HG03442 (cell line): ENCODE measurements around the gene CBR4.
"Not testable (repeated sequence)": the region's sequence is repeated elsewhere in the genome, so short reads cannot be mapped to it uniquely, and the experiment has no call there.

Experiments
- ATAC-seq: cut with Tn5 transposase; IDR thresholded peaks from one replicate; pipeline ENCODE4 v1.9.1; 2021; ENCODE audit warnings: mild to moderate bottlenecking, moderate library complexity; ENCODE audit not compliant: unreplicated experiment

Gene CBR4

DNA sequence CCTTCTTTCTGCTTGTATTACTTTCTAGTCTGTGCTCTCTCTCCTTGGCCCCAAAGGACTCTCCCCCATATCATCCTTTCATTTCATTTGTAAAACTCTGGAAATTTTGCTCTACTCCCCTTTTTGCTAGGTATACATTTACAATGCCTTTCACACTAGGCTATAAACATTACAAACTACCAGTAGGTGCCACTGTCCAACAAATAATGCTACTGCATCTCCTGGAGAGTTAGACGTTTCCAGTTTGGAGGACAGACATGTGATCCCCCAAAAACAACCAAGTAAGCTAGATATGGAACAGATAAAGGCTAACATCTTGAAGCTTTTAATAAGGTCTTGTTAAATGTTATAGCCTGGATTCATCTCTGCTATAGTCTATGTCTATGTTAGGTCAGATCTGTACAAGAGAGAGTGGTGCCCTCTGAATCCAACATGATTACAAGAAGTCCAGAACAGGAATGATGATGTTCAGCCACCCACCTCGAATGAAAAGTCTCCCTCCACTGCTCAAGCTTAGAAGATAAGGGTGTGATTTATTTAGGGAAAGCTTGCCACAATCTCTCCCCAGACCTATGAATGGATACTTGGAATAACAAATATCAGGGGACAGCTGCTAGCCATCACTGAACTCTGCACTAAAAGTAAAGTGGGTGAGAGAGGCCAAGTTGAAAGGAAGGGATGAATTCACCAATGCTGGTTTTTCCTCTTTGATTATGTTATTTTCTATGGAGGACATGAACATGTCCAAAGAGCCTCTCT lies 14.3 kb downstream of the CBR4 start:
- no peak for ATAC-seq

DNA sequence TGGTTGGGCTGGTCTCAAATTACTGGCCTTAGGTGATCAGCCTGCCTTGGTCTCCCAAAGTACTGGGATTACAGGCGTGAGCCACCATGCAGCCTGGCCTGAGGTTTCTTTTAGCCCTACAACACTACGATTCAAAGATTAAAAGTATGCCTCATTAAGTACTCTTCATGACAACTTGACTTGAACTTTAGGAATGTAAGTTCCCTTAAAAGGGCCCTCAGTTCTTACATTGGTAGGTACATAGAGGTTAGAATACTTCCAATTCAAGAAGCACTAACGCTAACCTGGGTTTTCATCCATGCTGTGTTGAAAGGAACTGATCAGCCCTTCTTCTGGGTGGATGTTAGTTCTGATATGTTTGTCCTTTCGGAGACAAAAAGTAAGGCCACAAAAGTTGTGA lies 15.1 kb downstream of the CBR4 start:
- no peak for ATAC-seq

DNA sequence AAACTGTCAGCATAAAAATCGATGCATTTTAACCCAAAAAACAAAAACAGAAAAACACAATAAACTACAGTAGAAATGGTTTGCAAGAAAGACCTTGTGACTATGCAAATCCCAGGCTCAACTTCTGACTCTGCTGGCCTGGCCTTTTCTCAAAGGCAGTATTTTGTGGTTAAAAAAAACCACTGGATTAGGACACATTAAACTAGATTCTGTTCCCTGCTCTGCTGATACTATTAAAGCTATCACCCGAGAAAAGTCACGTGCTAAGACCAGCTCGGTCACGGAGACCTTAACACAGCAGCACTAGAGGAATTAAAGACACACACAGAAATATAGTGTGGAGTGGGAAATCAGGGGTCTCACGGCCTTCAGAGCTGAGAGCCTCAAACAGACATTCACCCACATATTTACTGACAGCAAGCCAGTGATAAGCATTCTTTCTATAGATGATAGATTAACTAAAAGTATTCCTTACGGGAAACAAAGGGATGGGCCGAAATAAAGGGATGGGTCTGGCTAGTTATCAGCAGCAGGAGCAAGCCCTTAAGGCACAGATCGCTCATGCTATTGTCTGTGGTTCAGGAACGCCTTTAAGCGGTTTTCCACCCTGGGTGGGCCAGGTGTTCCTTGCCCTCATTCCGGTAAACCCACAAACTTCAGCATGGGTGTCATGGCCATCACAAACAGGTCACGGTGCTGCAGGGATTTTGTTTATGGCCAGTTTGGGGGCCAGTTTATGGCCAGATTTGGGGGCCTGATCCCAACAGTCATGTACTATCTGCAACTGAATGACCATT lies 16.1 kb downstream of the CBR4 start:
- no peak for ATAC-seq

DNA sequence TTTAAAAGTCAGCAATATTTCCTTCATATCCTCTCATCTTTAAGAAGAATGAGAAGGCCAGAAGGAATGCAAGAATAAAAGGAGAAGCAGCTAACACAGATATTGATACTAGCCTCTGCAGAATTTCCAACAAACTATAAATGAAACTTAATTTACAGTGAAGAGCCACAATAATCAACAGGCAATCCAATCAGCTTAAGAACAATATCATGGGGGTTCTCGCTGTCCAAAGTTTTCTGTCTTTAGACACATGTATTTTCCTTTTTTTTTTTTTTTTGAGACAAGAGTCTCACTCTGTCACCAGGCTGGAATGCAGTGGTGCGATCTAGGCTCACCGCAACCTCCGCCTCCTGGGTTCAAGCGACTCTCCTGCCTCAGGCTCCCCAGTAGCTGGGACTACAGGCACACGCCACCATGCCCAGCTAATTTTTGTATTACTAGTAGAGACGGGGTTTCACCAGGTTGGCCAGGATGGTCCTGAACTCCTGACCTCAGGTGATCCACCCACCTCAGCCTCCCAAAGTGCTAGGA lies 17.0 kb downstream of the CBR4 start:
- ATAC-seq = not testable (repeated sequence)

DNA sequence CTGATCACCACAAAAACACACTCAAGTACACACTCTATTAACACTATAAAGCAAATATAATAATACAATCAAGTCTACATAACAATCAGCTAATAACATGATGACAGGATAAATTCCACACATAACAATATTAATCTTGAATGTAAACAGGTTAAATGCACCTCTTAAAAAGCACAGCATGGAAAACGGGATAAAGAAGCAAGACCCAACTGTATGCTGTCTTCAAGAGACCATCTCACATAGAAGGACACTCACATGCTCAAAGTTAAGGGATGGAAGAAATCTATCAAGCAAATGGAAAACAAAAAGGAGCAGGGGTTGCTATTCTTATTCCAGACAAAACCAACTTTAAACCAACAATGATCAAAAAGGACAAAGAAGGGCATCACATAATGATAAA lies 28.1 kb downstream of the CBR4 start:
- no peak for ATAC-seq

DNA sequence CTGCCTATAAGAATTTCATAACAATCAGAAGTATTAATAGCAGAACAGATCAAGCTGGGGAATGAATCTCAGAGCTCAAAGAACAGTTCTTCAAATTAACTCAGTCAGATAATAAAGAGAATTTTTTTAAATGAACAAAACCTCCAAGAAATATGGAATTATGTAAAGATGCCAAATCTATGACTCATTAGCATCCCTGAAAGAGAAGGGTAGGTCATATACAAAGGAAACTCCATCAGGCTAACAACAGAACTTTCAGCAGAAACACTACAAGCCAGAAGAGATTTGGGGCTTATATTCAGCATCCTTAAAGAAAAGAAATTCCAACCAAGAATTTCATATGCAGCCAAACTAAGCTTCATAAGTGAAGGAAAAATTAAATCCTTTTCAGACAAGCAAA lies 28.6 kb downstream of the CBR4 start:
- no peak for ATAC-seq

DNA sequence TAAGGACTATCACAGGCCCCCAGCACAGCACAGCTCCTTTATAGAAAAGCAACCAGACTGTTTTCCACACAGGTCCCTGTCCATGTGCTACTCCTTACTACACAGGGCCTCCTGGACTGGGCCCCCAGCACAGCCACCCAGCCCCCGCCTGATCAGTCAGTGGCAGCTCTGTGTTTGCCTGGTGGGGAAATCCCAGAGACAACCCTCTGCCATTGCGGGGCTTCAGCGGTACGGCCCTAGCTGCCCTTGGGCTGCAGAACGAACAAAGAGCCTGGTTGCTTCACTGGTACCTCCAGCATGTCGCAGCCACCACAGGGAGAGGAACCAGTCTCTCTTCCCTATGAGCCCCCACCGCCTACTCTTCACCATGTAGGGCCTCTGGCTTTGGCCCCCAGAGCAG lies 30.7 kb downstream of the CBR4 start:
- no peak for ATAC-seq

DNA sequence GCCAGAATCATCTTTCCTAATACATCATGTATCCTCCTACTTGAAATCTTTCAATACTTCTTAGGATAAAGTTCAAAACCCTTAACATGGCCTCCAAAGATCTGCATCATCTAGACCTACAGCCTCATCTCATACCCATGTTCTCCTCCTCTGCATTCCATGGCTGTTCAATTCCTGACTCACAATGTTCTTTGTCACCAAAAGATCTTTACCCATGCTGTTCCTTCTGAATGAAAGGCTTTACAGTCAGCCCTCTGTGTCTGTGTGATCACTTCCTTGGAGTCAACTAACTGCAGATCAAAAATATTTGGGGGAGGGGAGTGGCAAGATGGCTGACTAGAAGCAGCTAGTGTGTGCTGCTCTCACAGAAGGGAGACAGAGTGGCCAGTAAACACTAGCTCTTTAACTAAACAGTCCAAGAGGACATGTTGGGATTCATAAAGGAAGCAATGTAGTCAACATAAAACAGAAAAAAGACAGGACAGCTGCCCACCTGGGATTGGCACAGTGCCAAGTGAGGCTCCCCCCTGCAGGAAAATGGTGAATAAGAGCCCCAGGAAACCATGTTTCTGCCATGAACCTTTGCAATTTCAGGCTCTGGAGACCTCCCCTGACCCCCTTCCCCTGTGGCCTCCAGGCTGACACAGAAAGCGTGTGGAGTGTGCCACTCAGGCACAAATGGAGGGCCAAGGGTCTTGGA lies 31.9 kb downstream of the CBR4 start:
- ATAC-seq = no peak

DNA sequence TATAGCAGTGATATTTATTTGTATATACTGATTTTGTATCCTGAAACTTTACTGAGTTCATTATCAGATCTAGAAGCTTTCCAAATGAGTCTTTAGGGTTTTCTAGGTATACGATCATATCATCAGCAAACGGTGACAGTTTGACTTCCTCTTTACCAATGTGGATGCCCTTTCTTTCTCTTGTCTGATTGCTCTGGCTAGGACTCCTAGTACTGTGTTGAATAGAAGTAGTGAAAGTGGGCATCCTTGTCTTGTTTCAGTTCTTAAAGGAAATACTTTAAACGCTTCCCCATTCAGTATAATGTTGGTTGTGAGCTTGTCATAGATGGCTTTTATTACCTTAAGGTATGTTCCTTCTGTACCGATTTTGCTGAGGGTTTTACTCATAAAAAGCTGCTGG lies 37.5 kb downstream of the CBR4 start:
- ATAC-seq = no peak

DNA sequence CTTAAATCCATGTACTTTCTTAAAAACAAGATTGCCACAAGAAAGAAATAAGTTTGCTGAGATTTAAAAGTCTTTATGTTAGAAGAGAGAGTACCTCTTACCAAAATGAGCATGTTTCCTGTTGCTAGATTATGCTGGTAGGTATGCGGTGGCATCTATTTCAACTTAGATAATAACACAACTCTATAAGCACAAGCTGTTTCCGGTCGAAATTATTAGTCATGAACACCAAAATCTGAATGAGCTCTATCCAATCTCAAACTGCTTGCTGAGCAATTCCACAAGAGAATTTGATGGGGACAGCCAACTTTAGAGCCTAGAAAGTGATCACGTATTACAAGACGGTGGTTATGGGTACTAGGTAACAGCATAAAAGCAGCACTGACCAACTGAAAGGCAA lies 49.3 kb downstream of the CBR4 start:
- ATAC-seq = no peak

DNA sequence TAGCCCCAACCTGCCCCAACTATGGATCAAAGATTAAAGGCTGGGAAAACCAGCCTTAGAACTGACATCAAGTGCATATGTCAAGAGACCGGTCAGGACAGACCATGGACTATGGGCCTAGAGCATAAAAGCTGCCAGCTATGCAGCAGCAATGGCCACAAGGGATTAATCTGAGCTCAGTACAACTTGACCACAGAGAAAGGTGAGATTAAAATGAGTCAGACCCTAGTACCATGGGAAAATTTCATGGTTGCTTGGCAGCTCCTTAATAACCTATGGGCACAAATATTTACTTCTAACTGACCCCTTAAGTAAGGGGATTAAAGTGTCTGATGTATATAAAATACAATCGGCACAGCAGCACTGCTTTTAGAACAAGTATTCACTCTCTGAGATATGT lies 54.4 kb downstream of the CBR4 start:
- ATAC-seq = no peak

DNA sequence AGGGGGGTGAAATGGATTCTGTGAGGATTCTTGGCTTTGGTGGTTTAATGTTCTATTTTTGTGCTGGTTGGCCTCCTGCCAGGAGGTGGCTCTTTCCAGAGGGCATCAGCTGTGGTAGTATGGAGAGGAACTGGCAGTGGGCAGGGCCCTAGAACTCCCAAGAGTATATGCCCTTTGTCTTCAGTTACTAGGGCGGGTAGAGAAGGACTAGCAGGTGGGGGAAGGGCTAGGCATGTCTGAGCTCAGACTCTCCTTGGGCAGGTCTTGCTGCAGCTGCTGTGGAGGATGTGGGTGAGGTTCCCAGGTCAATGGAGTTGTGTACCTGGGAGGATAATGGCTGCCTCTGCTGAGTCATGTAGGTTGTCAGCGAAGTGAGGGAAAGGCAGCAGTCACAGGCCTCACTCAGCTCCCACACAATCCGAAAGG lies 57.2 kb downstream of the CBR4 start:
- not testable (repeated sequence) for ATAC-seq

DNA sequence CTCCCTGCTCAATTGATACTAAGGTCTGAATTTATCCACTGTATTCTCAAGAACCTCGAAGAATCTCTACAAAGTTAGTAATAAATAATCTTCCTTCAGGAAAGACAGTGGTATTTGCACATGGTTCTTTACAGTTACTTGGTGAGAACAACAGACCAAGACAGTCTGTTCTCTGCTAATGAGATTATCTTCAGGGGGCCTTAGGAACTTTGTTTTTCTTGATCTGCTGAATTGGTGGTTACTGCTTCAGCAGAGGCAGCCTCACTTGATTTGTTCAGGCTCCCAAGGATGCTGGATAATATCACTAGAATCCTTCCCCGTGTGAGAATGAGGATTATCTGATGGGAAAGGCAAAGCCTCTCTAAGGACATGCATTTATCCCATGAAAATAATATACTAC lies 64.8 kb downstream of the CBR4 start:
- ATAC-seq = no peak

DNA sequence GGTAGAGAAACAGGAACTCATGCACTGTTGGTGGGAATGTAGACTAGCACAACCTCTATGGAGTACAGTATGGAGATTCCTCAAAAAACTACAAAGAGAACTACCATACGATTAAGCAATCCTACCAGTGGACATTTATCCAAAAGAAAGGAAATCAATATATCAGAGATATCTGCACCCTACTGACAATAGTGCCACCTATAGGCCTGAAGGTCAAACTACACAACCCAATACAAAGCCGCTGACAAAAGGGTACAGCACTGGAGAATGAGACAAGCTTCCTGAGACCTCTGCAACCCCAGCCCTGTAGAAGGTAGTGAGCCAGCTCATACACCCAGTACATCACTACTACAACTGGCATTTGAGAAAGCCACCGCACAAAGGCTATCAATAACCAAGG lies 67.1 kb downstream of the CBR4 start:
- ATAC-seq = no peak
